22Rv1 (cell line): ENCODE measurements around the gene RGR.

Experiments used
- ZFX ChIP-seq: fragments of 450-650 bp; IDR thresholded peaks from 2 replicates; pipeline ENCODE4 v1.6.1; 2017; ENCODE audit warnings: antibody characterized with exemption, borderline replicate concordance
- TF ChIP-seq, protein P1 (sequence below): fragments of 450-650 bp; IDR thresholded peaks from 2 replicates; pipeline ENCODE4 v1.5.1; 2017; ENCODE audit warnings: mild to moderate bottlenecking

DNA sequence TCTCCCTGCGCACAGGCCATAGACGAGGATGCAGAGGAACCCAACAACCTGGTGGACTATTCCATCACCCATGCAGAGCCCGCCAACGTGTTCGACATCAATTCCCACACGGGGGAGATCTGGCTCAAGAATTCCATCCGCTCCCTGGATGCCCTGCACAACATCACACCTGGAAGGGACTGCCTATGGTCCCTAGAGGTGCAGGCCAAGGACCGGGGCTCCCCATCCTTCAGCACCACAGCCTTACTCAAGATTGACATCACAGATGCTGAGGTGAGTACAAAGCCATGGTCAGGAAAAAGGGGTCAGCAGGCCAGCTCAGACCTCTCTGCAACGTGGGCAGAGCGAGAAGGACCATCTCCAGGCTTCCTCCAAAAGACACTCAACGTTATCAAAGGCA is 31.8 kb upstream of the RGR start:
- TF ChIP-seq, protein P1, sequence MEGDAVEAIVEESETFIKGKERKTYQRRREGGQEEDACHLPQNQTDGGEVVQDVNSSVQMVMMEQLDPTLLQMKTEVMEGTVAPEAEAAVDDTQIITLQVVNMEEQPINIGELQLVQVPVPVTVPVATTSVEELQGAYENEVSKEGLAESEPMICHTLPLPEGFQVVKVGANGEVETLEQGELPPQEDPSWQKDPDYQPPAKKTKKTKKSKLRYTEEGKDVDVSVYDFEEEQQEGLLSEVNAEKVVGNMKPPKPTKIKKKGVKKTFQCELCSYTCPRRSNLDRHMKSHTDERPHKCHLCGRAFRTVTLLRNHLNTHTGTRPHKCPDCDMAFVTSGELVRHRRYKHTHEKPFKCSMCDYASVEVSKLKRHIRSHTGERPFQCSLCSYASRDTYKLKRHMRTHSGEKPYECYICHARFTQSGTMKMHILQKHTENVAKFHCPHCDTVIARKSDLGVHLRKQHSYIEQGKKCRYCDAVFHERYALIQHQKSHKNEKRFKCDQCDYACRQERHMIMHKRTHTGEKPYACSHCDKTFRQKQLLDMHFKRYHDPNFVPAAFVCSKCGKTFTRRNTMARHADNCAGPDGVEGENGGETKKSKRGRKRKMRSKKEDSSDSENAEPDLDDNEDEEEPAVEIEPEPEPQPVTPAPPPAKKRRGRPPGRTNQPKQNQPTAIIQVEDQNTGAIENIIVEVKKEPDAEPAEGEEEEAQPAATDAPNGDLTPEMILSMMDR = no peak
- TF ChIP-seq ZFX = no peak
